Breast epithelium (tissue), 3 donors: ENCODE results near the gene NDFIP2.

Source experiments
- CTCF ChIP-seq, 3 donors: fragments of 450-650 bp; IDR thresholded peaks; one replicate each; pipeline ENCODE4 v1.5.1; 2016 to 2017; ENCODE audit warnings: antibody characterized with exemption in 3 of 3, mild to moderate bottlenecking in 3 of 3, moderate library complexity in 3 of 3
- POLR2A ChIP-seq: fragments of 450-650 bp; IDR thresholded peaks from one replicate; pipeline ENCODE4 v1.6.1; 2016; ENCODE audit warnings: antibody characterized with exemption, mild to moderate bottlenecking, moderate library complexity
- POLR2AphosphoS5 ChIP-seq, 3 donors: sonication (generic); formaldehyde crosslinking; IDR thresholded peaks; one replicate each; pipeline ENCODE4 v1.6.1; 2017; ENCODE audit warnings: antibody characterized with exemption in 3 of 3

- TF ChIP-seq CTCF (IDR thresholded peaks at IDR 0.05) (no peak), POLR2A (no peak), POLR2AphosphoS5 (IDR thresholded peaks at IDR 0.05) (no peak)
Observed at GRCh38 chr13:79528759-79529191, 47.8 kb downstream of the NDFIP2 start.
